Gastrocnemius medialis (tissue), 4 donors: Measurements from ENCODE around the gene CFAP221. TPM values are rescaled to one million over a fixed set of nuclear protein-coding genes. Genes with fewer than 3 reads are reported as not detected.

Source experiments
- ATAC-seq, 2 donors: fragments of 150-250 bp; one replicate each; pipeline ENCODE4 v1.9.1; 2016
- DNase-seq, 2 donors: peaks; one replicate each; pipeline ENCODE4 v3.0.0-alpha.2; 2019
- H3K27ac ChIP-seq, 4 donors: fragments of 200-600 bp; sonication (generic); 1 replicate in 1 of 4; 2 replicates in 3 of 4; pipeline ENCODE4 v1.5.1; 2016 to 2018; ENCODE audit warnings: mild to moderate bottlenecking in 2 of 4, moderate library complexity in 1 of 4
- H3K27me3 ChIP-seq, 3 donors: fragments of 200-600 bp; sonication (generic) in 2 of 3; 1 replicate in 1 of 3; 2 replicates in 2 of 3; pipeline versions ENCODE4 v1.5.1 to v1.6.0; 2016 to 2019; ENCODE audit warnings: mild to moderate bottlenecking in 1 of 3, moderate library complexity in 1 of 3
- H3K36me3 ChIP-seq, 2 donors: fragments of 200-600 bp; sonication (generic) in 1 of 2; one replicate each; pipeline ENCODE4 v1.5.1; 2017 to 2018
- H3K4me1 ChIP-seq, 2 donors: fragments of 200-600 bp; sonication (generic) in 1 of 2; one replicate each; pipeline ENCODE4 v1.5.1; 2016 to 2017; ENCODE audit warnings: mild to moderate bottlenecking in 2 of 2
- H3K4me3 ChIP-seq, 4 donors: fragments of 200-600 bp; sonication (generic) in 3 of 4; 1 replicate in 1 of 4; 2 replicates in 3 of 4; pipeline ENCODE4 v1.5.1; 2016 to 2019; ENCODE audit warnings: mild to moderate bottlenecking in 2 of 4
- H3K9me3 ChIP-seq, 3 donors: fragments of 200-600 bp; sonication (generic) in 2 of 3; 1 replicate in 1 of 3; 2 replicates in 2 of 3; pipeline ENCODE4 v1.5.1; 2016 to 2019
- POLR2A ChIP-seq, 2 donors: fragments of 450-650 bp; IDR thresholded peaks; one replicate each; pipeline ENCODE4 v1.6.1; 2017; ENCODE audit warnings: antibody characterized with exemption in 2 of 2, mild to moderate bottlenecking in 2 of 2, moderate library complexity in 2 of 2
- in situ Hi-C, 4 donors: fragments of 200-750 bp; cut with MboI; loops; one replicate each; pipeline versions ENCODE4 v1.15.0 to v1.8.0; 2017; ENCODE audit warnings: low sequenced_read_pairs in 4 of 4
- intact Hi-C: fragments of 100-400 bp; cut with DNase I; formaldehyde crosslinking; loops from one replicate; pipeline ENCODE4 v1.15.1; 2023; ENCODE audit warnings: low total_unique reads
- total RNA-seq, 4 donors: library from RNA; depleted of rRNA; stranded (reverse); fragments of >200 nt; gene quantifications; one replicate each; pipeline versions ENCODE4 v1.1.0 to v1.2.3, GENCODE V29; 2016
- TF ChIP-seq, protein P1 (sequence below), 5 experiments: fragments of 450-650 bp in 3 of 5; fragments of 200-600 bp in 2 of 5; sonication (generic) in 2 of 5; IDR thresholded peaks in 4 of 5; conservative IDR thresholded peaks in 1 of 5; 1 replicate in 4 of 5; 2 replicates in 1 of 5; pipeline ENCODE4 v1.5.1; 2016 to 2019; ENCODE audit warnings: antibody characterized with exemption in 5 of 5, mild to moderate bottlenecking in 3 of 5, moderate library complexity in 3 of 5

CFAP221 gene
- total RNA-seq, 4 donors from 2014 or later: not detected

DNA sequence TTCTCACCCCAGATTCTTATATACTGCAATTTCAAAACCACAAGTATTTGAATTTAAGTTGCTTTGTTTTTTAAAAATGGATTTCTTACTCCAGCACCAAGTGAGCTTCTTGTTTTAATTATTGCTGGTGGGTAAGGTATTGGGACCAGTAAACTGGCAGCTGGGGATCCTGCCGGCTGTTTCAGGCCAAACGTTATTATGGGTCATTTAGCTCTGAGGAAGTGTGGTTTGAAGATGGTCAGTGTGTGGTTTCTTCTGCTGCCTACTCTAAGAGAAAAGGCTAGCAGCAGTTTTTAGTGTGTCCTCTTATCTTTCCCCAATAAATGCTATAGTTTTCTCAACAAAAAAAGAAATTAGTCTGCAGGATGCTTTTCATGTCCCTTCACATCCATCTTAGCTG lies 30.6 kb downstream of the CFAP221 start:
- Histone ChIP-seq H3K4me1 (no peaks in the 10 kb centered on the region), H3K36me3 (no peaks in the 10 kb centered on the region), H3K4me3 (no peak overlapping the region), H3K9me3 (no peaks in the 10 kb centered on the region), H3K27me3 (no peaks in the 10 kb centered on the region), H3K27ac (no peak overlapping the region)
- intact Hi-C loops (no loop called here), in situ Hi-C loops (no loop called here)
- DNase-seq (no peak), ATAC-seq (no peak)
- TF ChIP-seq, protein P1, sequence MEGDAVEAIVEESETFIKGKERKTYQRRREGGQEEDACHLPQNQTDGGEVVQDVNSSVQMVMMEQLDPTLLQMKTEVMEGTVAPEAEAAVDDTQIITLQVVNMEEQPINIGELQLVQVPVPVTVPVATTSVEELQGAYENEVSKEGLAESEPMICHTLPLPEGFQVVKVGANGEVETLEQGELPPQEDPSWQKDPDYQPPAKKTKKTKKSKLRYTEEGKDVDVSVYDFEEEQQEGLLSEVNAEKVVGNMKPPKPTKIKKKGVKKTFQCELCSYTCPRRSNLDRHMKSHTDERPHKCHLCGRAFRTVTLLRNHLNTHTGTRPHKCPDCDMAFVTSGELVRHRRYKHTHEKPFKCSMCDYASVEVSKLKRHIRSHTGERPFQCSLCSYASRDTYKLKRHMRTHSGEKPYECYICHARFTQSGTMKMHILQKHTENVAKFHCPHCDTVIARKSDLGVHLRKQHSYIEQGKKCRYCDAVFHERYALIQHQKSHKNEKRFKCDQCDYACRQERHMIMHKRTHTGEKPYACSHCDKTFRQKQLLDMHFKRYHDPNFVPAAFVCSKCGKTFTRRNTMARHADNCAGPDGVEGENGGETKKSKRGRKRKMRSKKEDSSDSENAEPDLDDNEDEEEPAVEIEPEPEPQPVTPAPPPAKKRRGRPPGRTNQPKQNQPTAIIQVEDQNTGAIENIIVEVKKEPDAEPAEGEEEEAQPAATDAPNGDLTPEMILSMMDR (IDR thresholded peaks at IDR 0.05 in 4 of 5, conservative IDR thresholded peaks at IDR 0.05 in 1 of 5): no peak
- TF ChIP-seq POLR2A (IDR thresholded peaks at IDR 0.05): no peak

DNA sequence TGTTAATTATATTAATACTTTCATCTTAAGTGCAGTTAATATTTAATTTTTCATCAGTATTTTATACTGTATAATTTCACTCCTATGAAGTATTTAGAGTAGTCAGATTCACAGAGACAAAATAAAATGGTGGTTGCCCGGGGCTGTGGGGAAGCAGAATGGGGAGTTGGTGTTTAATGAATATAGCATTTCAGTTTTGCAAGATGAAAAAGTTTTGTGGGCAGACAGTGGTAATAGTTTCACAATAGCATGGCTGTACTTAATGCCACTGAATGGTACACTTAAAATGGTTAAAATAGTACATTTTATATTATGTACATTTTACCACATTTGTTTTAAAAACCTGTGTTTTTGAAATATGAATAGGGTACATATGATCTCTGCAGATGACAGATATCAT lies 31.2 kb downstream of the CFAP221 start:
- in situ Hi-C loops: no loop called here
- ATAC-seq (no peak), DNase-seq (no peak)
- H3K4me1 ChIP-seq: no peaks in the 10 kb centered on the region
- TF ChIP-seq, protein P1 (IDR thresholded peaks at IDR 0.05 in 4 of 5, conservative IDR thresholded peaks at IDR 0.05 in 1 of 5): no peak
- no peak for TF ChIP-seq POLR2A (IDR thresholded peaks at IDR 0.05)
- intact Hi-C loops: no loop called here
- H3K27ac ChIP-seq: no peak overlapping the region
- H3K36me3 ChIP-seq: no peaks in the 10 kb centered on the region
- H3K9me3 ChIP-seq: no peaks in the 10 kb centered on the region
- no peaks in the 10 kb centered on the region for H3K27me3 ChIP-seq
- no peak overlapping the region for H3K4me3 ChIP-seq

DNA sequence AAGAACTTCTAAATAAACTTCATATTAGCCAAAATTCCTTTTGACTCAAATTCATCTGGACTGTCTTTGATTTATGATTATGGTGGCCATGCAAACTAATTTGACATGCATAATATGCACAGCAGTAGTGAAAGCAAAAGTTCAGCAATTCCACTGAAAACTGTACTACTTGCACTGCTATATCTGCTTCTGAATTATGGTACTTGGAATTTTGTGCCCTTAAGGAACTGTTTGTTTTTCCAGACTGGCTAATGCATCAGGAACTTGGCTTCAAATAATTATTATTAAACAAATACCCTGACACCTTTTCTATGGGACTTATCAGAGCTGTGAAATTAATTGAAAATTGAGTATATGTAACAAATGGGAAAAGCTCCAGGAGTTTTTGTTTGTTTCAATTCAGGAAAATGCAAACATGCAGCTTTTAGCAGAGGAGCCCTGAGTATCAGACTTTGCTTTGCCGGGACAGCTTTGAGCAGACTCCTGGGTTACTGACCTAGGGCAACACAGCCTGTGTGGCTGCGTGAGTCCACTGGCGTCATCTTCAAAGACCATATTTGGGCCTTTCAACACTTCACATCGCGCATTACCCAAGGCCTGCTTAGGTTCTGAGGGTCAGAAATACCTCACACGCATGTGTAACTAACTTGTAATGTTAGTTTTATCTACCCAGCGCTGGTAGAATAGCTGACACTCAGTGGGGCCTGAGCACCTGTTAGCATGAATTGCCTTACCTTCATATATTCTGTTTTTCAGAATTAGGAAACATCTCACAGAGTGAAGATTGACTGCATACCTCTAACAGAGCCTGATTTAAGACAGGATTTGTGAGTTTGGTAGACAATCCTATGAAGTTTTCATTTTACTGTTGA lies 35.4 kb downstream of the CFAP221 start:
- Histone ChIP-seq H3K4me1 (no peaks in the 10 kb centered on the region), H3K27ac (no peak overlapping the region), H3K9me3 (no peaks in the 10 kb centered on the region), H3K27me3 (no peaks in the 10 kb centered on the region), H3K4me3 (no peak overlapping the region), H3K36me3 (no peaks in the 10 kb centered on the region)
- TF ChIP-seq, protein P1 (IDR thresholded peaks at IDR 0.05 in 4 of 5, conservative IDR thresholded peaks at IDR 0.05 in 1 of 5): no peak
- TF ChIP-seq POLR2A (IDR thresholded peaks at IDR 0.05): no peak
- DNase-seq (no peak), ATAC-seq (no peak)
- in situ Hi-C loops (no loop called here), intact Hi-C loops (no loop called here)

DNA sequence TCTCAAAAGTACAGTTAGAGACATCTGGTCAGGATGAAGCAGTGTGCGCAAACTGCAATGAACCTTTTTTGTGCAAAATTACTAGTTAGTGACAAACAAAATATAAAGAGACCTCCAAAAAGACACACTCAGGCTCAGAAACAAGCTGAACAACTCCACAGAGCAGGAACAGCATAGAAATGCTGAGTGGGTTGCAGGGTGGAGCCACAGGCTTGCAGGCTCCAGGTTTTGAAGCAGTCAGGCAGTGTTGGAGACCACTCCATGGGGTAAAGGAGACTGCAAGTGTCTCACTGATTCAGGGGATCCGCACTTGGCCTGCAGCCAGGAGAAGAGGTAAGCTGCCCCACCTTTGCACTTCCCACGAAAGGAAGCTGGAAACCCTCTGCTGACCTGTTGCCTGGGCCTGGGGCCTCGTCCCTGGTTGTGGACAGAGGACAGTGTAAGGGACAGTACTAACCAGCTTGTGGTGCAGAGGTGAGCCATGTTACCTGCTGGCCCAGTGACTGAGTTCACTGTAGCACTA lies 36.4 kb downstream of the CFAP221 start:
- TF ChIP-seq, protein P1 (IDR thresholded peaks at IDR 0.05 in 4 of 5, conservative IDR thresholded peaks at IDR 0.05 in 1 of 5): no peak

More for the DNA sequence above, 36.4 kb downstream of the CFAP221 start:
- ATAC-seq (no peak), DNase-seq (no peak)
- Histone ChIP-seq H3K36me3 (no peaks in the 10 kb centered on the region), H3K4me1 (no peaks in the 10 kb centered on the region), H3K9me3 (no peaks in the 10 kb centered on the region), H3K27ac (no peak overlapping the region), H3K27me3 (no peaks in the 10 kb centered on the region), H3K4me3 (no peak overlapping the region)
- intact Hi-C loops: no loop called here
- in situ Hi-C loops: no loop called here
